Endothelial cell (in vitro differentiated cells): ENCODE data around the gene PPFIA4. TPM values are rescaled to one million over a fixed set of nuclear protein-coding genes. Genes with fewer than 3 reads are reported as not detected.

ENCODE experiments used
- DNase-seq: peaks from one replicate; pipeline ENCODE4 v3.0.0; 2021; ENCODE audit warnings: low spot score
- H3K27ac Mint-ChIP-seq: one replicate; pipeline ENCODE4 v1.8.0; 2021; ENCODE audit warnings: mixed read lengths, inconsistent platforms; ENCODE audit not compliant: unreplicated experiment
- H3K27me3 Mint-ChIP-seq: one replicate; pipeline ENCODE4 v1.8.0; 2021; ENCODE audit warnings: mild to moderate bottlenecking, moderate library complexity, mixed read lengths, inconsistent platforms; ENCODE audit not compliant: unreplicated experiment
- H3K36me3 Mint-ChIP-seq: one replicate; pipeline ENCODE4 v1.8.0; 2021; ENCODE audit warnings: mild to moderate bottlenecking, low read depth, mixed read lengths, inconsistent platforms; ENCODE audit not compliant: unreplicated experiment
- H3K4me1 Mint-ChIP-seq: one replicate; pipeline ENCODE4 v1.8.0; 2021; ENCODE audit warnings: mild to moderate bottlenecking, mixed read lengths, inconsistent platforms; ENCODE audit not compliant: unreplicated experiment
- H3K4me3 Mint-ChIP-seq: one replicate; pipeline ENCODE4 v1.8.0; 2021; ENCODE audit warnings: mild to moderate bottlenecking, mixed read lengths, inconsistent platforms; ENCODE audit not compliant: unreplicated experiment
- H3K9me3 Mint-ChIP-seq: one replicate; pipeline ENCODE4 v1.8.0; 2021; ENCODE audit warnings: mixed read lengths, inconsistent platforms; ENCODE audit not compliant: unreplicated experiment
- CTCF ChIP-seq: fragments of 200-600 bp; sonication (generic); IDR thresholded peaks from one replicate; pipeline ENCODE4 v1.5.0; 2021; ENCODE audit warnings: antibody characterized with exemption; ENCODE audit not compliant: unreplicated experiment
- total RNA-seq: library from RNA; stranded (reverse); fragmentation: NEBNext Ultra II Directional; extraction: Animal tissue kit (Norgen Biotek cat#: 25700); gene quantifications from one replicate; pipeline ENCODE4 v1.2.1, GENCODE V29; 2021; ENCODE audit not compliant: unreplicated experiment

PPFIA4 gene
- total RNA-seq, 1 donor from 2014 or later, result 4.0 TPM

GRCh38 chr1:203093754-203094410 lies 67.6 kb downstream of the PPFIA4 start:
- Mint-ChIP-seq H3K4me3 (no peak overlapping the region), H3K9me3 (peaks cover 8% of the 10 kb centered on the region), H3K27ac (no peak overlapping the region), H3K4me1 (peaks cover 4% of the 10 kb centered on the region), H3K27me3 (peaks cover 1% of the 10 kb centered on the region), H3K36me3 (peaks cover 25% of the 10 kb centered on the region)
- no peak for DNase-seq
- TF ChIP-seq CTCF, result no peak

DNA sequence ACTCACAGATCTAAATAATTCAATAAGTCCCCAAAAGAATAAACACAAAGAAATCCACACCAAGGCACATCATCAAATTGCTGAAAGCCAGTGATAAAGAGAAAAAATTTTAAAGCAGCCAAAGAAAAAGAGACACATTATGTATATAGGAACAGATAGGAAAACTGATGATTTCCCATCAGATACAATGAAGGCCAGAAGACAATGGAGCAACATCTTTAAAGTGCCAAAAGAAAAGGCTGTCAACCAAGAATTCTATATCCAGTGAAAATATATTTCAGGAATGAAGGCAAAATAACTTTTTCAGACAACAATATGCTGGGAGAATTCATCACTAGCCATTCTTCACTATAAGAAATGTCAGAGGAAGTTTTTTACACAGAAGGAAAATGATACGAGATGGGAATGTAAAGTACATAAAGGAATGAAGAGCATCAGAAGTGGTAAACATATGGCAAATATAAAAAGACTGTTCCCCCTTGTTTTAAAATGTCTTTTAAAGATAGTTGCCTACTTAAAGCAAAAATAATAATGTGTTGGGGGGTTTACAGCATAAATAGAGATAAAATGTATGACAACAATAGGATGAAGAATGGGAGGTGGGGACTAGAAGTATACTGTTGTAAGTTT lies 68.9 kb downstream of the PPFIA4 start:
- peaks cover 1% of the 10 kb centered on the region for H3K27me3 Mint-ChIP-seq
- H3K4me3 Mint-ChIP-seq, result no peak overlapping the region
- H3K9me3 Mint-ChIP-seq, result peaks cover 8% of the 10 kb centered on the region
- no peak for DNase-seq
- TF ChIP-seq CTCF, result no peak
- H3K4me1 Mint-ChIP-seq, result peaks cover 13% of the 10 kb centered on the region
- H3K36me3 Mint-ChIP-seq, result peaks cover 25% of the 10 kb centered on the region
- H3K27ac Mint-ChIP-seq, result no peak overlapping the region

DNA sequence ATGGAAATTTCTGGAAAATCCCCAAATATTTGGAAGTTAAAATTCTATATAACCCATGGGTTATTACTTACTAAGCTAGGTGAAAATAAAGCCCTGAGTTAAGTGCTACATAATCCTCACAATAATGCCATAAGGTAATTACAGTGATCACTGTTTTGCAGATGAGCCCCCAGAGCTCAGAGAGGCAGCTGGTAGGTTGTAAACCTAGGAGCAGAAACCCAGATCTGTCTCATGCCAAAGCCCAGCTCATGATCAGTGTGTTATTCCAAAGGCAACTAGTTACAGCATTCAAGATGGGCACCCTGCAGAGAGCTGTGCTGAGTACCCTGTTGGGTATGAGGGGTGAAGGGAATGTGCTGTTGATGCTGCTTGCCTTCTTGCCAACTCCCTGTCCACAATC lies 70.3 kb downstream of the PPFIA4 start:
- Mint-ChIP-seq H3K4me1 (peaks cover 19% of the 10 kb centered on the region), H3K36me3 (peaks cover 19% of the 10 kb centered on the region), H3K4me3 (no peak overlapping the region), H3K27me3 (peaks cover 1% of the 10 kb centered on the region), H3K27ac (no peak overlapping the region), H3K9me3 (peaks cover 8% of the 10 kb centered on the region)
- no peak for TF ChIP-seq CTCF
- DNase-seq, result no peak

- no peak for TF ChIP-seq CTCF
- Mint-ChIP-seq H3K27me3 (peaks cover 1% of the 10 kb centered on the region), H3K4me1 (peaks cover 19% of the 10 kb centered on the region), H3K27ac (no peak overlapping the region), H3K36me3 (peaks cover 19% of the 10 kb centered on the region), H3K9me3 (peaks cover 8% of the 10 kb centered on the region), H3K4me3 (no peak overlapping the region)
- DNase-seq, result no peak
These were observed 70.7 kb downstream of the PPFIA4 start for GRCh38 chr1:203097001-203097400.

GRCh38 chr1:203098445-203098844 lies 72.2 kb downstream of the PPFIA4 start:
- Mint-ChIP-seq H3K36me3 (peaks cover 19% of the 10 kb centered on the region), H3K4me3 (no peak overlapping the region), H3K27me3 (no peaks in the 10 kb centered on the region), H3K9me3 (peaks cover 8% of the 10 kb centered on the region), H3K27ac (no peak overlapping the region), H3K4me1 (peaks cover 15% of the 10 kb centered on the region)
- DNase-seq, result no peak
- no peak for TF ChIP-seq CTCF
